Lung (tissue), 12 donors: ENCODE results near the gene TCEA2. TPM values are rescaled to one million over a fixed set of nuclear protein-coding genes. Genes with fewer than 3 reads are reported as not detected.

ENCODE experiments used
- ATAC-seq: fragments of 200-7000 bp; cut with Tn5 transposase; one replicate; pipeline ENCODE4 v1.9.1; 2020; ENCODE audit warnings: moderate number of reproducible peaks; ENCODE audit not compliant: insufficient read depth, low FRiP score
- DNase-seq, 3 donors: peaks; one replicate each; pipeline ENCODE4 v3.0.0-alpha.2; 2013 to 2017
- H3K27ac ChIP-seq, 2 donors: one replicate each; pipeline ENCODE4 v1.5.1; 2013; ENCODE audit warnings: mild to moderate bottlenecking in 2 of 2, moderate library complexity in 2 of 2, control low read depth in 1 of 2, inconsistent platforms in 1 of 2, low read depth in 1 of 2, low read length in 1 of 2
- H3K27me3 ChIP-seq, 3 donors: one replicate each; pipeline ENCODE4 v1.5.1; 2013; ENCODE audit warnings: low read length in 2 of 3; ENCODE audit not compliant: control insufficient read depth in 3 of 3, insufficient read depth in 3 of 3
- H3K36me3 ChIP-seq, 4 donors: one replicate each; pipeline ENCODE4 v1.5.1; 2013; ENCODE audit warnings: low read length in 4 of 4, mild to moderate bottlenecking in 1 of 4, moderate library complexity in 1 of 4; ENCODE audit not compliant: control insufficient read depth in 4 of 4, insufficient read depth in 4 of 4
- H3K4me1 ChIP-seq, 5 donors: one replicate each; pipeline ENCODE4 v1.5.1; 2013; ENCODE audit warnings: low read length in 5 of 5, mild to moderate bottlenecking in 2 of 5, moderate library complexity in 1 of 5; ENCODE audit not compliant: control insufficient read depth in 5 of 5, insufficient read depth in 5 of 5
- H3K4me3 ChIP-seq: one replicate; pipeline ENCODE4 v1.5.1; 2013; ENCODE audit warnings: mild to moderate bottlenecking, control low read depth, moderate library complexity
- H3K9ac ChIP-seq, 2 donors: one replicate each; pipeline ENCODE4 v1.5.1; 2013; ENCODE audit warnings: low read length in 2 of 2, control low read depth in 1 of 2; ENCODE audit not compliant: insufficient read depth in 1 of 2
- H3K9me3 ChIP-seq, 4 donors: one replicate each; pipeline ENCODE4 v1.5.1; 2013; ENCODE audit warnings: low read length in 3 of 4, mild to moderate bottlenecking in 1 of 4, moderate library complexity in 1 of 4; ENCODE audit not compliant: control insufficient read depth in 4 of 4, insufficient read depth in 3 of 4
- WGBS, 2 donors: extraction: QIAGEN DNeasy Blood & Tissue Kit; methylation state at CpG; one replicate each; pipeline ENCODE4 v1.1.7; 2013; 5-methylcytosine and 5-hydroxymethylcytosine counted together
- polyA plus RNA-seq, 2 donors: library from polyadenylated mRNA; stranded (reverse); fragments of 200-250 nt; gene quantifications; one replicate each; pipeline ENCODE4 v1.2.1, GENCODE V29; 2013
- total RNA-seq, 2 donors: library from RNA; depleted of rRNA in 1 of 2; stranded (reverse); fragments of >200 nt in 1 of 2; gene quantifications; one replicate each; pipeline ENCODE4 v1.2.1, GENCODE V29; 2014 to 2021
- TF ChIP-seq, protein P1 (sequence below): IDR thresholded peaks from 2 replicates; pipeline ENCODE4 v1.5.1; 2012; ENCODE audit warnings: mild to moderate bottlenecking; ENCODE audit errors: control extremely low read depth, extremely low read depth
- donor health status: control.
- donor health status: control.
- donor health status: Bipolar disorder and iron deficiency.
- donor health status: healthy.
- donor health status: DM: yes; HTN: yes; CAD: no.

Gene TCEA2
- total and polyA plus RNA-seq, 4 donors, result 18.3 to 32.9 (median 30.7) TPM

DNA sequence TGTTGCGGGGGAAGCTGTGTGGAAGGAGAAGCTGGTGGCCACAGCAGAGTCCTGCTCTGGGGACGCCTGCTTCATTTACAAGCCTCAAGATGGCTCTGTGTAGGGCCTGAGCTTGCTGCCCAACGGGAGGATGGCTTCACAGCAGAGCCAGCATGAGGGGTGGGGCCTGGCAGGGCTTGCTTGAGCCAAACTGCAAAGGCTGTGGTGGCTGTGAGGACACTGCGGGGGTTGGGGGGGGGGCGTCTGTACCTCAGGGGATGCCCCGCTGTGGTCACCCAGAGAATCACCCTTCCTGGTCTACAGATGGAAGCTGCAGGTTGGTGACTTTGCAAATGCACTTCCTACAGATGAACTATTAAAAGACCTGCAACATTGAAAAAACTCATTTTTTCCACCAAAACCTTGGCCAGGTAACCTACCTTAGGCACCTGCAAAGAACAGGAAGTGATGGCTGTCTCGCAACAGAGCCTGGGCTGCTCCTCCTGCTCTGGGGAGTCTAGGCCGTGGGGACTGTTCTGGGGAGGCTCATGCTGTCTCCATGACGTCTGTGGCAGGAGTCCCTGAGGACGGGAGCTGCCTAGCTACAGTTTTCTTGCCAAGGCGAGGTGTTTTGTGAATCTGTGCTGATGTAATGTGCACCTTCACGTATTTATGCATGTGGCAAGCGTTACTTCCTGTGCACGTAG, 37.0 kb downstream of the TCEA2 start:
- no peak for ATAC-seq
- WGBS, 2 donors, result 82% methylated on average over 14 of the region's 14 CpGs
- no peak overlapping the region for H3K4me3 ChIP-seq
- H3K9ac ChIP-seq, result no peak overlapping the region
- TF ChIP-seq, protein P1, sequence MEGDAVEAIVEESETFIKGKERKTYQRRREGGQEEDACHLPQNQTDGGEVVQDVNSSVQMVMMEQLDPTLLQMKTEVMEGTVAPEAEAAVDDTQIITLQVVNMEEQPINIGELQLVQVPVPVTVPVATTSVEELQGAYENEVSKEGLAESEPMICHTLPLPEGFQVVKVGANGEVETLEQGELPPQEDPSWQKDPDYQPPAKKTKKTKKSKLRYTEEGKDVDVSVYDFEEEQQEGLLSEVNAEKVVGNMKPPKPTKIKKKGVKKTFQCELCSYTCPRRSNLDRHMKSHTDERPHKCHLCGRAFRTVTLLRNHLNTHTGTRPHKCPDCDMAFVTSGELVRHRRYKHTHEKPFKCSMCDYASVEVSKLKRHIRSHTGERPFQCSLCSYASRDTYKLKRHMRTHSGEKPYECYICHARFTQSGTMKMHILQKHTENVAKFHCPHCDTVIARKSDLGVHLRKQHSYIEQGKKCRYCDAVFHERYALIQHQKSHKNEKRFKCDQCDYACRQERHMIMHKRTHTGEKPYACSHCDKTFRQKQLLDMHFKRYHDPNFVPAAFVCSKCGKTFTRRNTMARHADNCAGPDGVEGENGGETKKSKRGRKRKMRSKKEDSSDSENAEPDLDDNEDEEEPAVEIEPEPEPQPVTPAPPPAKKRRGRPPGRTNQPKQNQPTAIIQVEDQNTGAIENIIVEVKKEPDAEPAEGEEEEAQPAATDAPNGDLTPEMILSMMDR, result no peak
- H3K27me3 ChIP-seq, result peaks cover 5 to 17% (median 6%) of the 10 kb centered on the region in 3 donors
- H3K36me3 ChIP-seq, result no peaks in the 10 kb centered on the region
- H3K27ac ChIP-seq, result no peak overlapping the region
- H3K9me3 ChIP-seq, result no peaks in the 10 kb centered on the region
- no peak for DNase-seq
- H3K4me1 ChIP-seq, result no peaks in the 10 kb centered on the region

DNA sequence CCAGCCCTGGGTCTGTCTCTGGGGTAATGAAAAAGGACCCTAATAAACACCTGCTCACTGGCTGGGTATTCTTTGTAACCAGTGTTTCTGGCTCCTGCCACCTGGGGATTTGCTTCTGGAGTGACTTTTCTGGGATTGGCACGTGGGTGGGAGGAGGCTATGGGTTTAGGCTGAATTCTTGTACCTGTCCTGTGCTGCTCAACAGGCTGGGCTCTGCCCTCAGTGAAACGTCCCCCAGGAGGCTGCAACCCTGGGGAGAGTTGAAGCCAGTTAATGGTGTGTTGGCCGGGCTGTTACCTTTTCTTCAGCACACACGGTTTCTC, 37.5 kb downstream of the TCEA2 start:
- 72 to 79% methylated on average over 4 of the region's 4 CpGs for WGBS, 2 donors
- peaks cover 5 to 17% (median 6%) of the 10 kb centered on the region in 3 donors for H3K27me3 ChIP-seq
- H3K36me3 ChIP-seq, result no peaks in the 10 kb centered on the region
- no peaks in the 10 kb centered on the region for H3K4me1 ChIP-seq
- ATAC-seq, result no peak
- H3K4me3 ChIP-seq, result no peak overlapping the region
- DNase-seq, result no peak
- no peak overlapping the region for H3K9ac ChIP-seq
- no peaks in the 10 kb centered on the region for H3K9me3 ChIP-seq
- no peak overlapping the region for H3K27ac ChIP-seq
- TF ChIP-seq, protein P1, result no peak

GRCh38 chr20:64100946-64101688, 38.1 kb downstream of the TCEA2 start:
- Histone ChIP-seq H3K9ac (no peak overlapping the region), H3K27ac (no peak overlapping the region), H3K9me3 (no peaks in the 10 kb centered on the region), H3K36me3 (no peaks in the 10 kb centered on the region), H3K27me3 (peaks cover 5 to 17% (median 6%) of the 10 kb centered on the region in 3 donors), H3K4me1 (no peaks in the 10 kb centered on the region), H3K4me3 (no peak overlapping the region)
- DNase-seq (no peak), ATAC-seq (no peak)
- TF ChIP-seq, protein P1, result no peak
- 85 to 91% methylated on average over 9 of the region's 9 CpGs for WGBS, 2 donors
